Caki2 (cell line): ENCODE results near the gene CLBA1. TPM values are rescaled to one million over a fixed set of nuclear protein-coding genes. Genes with fewer than 3 reads are reported as not detected.
"Not testable (repeated sequence)": the region's sequence is repeated elsewhere in the genome, so short reads cannot be mapped to it uniquely, and the experiment has no call there.

Source experiments
- DNase-seq: peaks from one replicate; pipeline ENCODE4 v3.0.0-alpha.2; 2015; ENCODE audit warnings: low read depth
- in situ Hi-C: cut with HindIII; loops from 2 replicates; pipeline ENCODE4 v1.10.0; 2016; ENCODE audit warnings: low sequenced_read_pairs, low pct_unique_long_range_greater_than_20kb, mixed read lengths
- total RNA-seq: library from RNA; depleted of rRNA; stranded (reverse); fragments of >200 nt; shearing (Covaris generic); gene quantifications from 2 replicates; pipeline ENCODE4 v1.2.3, GENCODE V29; 2014; ENCODE audit warnings: low replicate concordance; rRNA removed

The CLBA1 gene
- 4.2 and 9.7 TPM in 2 replicates for total RNA-seq

- peak; percentile 76 for DNase-seq
- in situ Hi-C loops, result no loop called here
Measured at GRCh38 chr14:104985675-104986486, at the start of gene CLBA1. Gene CLBA1 (plus strand): TSS chr14:104985788. CDS start chr14:104986432, 644 bp downstream.

DNA sequence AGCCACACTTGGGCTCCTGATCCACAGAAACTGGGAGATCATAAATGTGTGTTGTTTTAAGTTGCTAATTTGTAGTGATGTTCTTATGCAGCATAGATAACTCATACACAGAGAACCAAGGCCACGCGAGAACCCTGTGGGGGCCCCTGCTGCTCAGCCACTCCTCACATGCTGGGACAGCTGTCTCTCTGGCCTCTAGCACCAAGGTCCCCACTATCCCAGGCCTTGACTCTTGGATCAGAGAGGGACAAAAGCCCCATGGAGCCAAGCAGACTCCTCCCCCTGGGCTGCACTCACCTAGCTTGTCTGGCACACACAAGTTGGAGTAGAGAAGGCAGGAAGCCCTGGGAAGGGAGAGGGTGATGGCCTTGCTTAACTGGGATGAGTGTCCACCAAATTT lies 49.6 kb upstream of the CLBA1 start:
- no peak for DNase-seq
- in situ Hi-C loops, result no loop called here

GRCh38 chr14:104936361-104937155 lies 49.0 kb upstream of the CLBA1 start:
- in situ Hi-C loops, result no loop called here
- DNase-seq, result no peak

DNA sequence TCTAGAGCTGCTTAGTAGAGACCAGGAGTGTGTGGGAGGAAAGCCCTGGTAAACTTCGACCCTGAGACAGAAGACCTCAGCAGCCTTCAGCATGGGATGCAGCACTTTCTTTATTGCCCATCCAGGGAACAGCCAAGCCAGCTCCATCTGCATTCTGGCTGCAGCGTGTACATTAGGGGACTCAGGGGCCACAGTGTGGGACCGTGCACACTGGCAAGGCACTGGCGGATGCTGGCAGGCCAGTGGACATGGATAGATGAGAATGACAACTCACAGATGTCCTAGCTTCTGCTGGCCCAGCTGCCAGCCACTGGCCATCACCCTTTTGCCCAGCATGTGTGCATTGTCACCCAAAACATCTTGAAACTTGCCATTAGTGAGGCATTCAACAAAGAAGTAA lies 48.4 kb upstream of the CLBA1 start:
- DNase-seq, result no peak
- in situ Hi-C loops, result no loop called here

DNA sequence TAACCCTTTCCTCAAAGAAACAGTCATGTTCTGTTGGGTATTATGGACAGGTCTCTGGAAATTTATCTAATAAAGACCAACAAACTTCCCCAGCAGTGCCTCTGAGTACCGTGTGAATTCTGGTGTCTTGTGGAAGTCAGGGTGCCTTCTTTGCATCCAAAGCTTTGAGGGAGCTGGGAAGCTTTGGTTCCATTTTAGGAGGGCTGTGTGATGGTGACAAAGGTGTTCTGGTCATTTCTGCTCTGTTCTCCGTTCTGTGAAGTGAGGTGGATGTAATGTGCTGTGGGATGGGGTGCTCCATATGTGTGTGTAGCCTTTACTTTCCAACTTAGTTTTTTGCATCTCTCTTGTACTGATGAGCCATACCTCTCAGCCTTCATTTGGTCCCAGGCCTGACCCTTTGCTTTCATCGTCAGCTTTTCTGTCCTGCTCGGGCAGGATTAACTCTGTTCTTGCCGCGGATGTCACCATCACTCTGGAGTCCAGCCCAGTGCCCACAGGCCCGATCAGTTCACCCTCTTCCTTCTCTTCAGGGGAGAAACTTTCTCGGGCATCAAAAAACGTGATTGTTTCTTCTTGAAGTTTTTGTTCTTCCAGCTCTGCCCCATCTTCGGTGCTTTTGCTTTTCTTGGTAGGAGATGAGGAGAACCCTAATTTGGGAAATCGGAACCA lies 47.8 kb upstream of the CLBA1 start:
- DNase-seq, result no peak
- in situ Hi-C loops, result no loop called here

DNA sequence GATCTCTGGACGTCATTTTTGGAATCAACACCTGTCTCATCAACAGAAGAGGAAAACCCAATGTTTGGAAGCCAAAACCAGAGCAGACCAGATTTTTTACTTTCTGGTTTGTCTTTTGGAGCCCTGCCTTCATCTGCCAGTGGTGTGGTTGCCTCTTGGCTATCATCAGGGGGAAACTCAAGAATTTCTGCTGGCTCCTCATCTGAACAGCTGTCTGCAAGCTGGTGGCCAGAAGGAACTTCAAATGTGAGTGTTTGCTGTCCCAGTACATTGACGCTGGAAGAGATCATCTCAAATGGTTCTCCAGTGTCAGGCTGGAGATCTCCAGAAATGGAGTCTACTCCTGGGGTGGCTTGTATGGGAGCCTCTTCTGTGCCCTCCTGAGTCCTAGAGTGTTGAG lies 47.2 kb upstream of the CLBA1 start:
- no peak for DNase-seq
- in situ Hi-C loops, result no loop called here

DNA sequence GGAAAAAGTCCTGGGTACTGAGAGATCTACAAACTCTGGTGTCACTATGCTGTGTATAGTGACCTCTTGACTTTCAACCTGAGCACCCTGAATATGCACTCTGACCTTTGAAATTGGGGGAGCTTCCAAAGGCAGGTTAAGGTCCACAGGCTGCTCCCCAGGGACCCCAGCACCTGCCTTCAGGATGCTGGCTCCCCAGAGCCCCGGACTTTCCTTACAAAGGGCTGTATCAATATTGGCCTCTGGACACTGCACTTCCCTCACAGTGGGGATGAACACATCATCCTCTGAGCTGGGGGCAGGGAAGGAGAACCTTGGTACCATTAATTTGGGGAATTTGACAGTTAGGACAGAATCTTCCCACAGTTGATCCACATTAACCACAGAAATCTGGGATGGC lies 46.6 kb upstream of the CLBA1 start:
- in situ Hi-C loops, result no loop called here
- DNase-seq, result no peak

GRCh38 chr14:104939666-104940410 lies 45.8 kb upstream of the CLBA1 start:
- no peak for DNase-seq
- in situ Hi-C loops, result no loop called here

DNA sequence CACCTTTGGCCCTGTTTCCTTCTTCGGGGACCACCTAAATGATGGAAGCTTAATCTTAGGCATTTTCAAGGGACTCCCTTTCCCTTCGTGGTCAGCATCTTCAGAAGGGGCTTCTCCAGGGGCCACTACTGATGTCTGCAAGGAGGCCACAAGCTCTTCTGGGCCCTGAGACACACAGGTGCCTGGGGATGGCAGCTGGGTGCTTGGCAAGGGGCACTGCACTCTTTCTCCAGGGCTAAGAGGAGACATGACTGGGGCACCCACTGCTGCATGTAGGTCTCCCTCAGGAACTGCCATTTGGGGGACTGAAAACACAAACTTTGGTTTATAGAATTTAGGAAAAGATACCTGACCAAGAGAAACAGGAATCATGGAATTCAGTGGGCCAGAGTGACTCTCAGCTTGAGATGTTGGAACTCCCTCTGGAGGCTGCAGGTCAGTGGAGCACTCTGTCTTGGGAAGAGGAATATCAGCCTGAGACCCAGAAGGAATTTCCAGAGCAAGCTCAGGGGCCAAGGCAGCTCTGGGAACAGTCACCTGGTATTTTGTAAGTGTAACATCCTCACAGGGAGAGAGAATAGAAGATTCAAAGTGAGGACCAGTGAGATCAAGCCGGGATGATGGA lies 45.0 kb upstream of the CLBA1 start:
- in situ Hi-C loops, result no loop called here
- no peak for DNase-seq

DNA sequence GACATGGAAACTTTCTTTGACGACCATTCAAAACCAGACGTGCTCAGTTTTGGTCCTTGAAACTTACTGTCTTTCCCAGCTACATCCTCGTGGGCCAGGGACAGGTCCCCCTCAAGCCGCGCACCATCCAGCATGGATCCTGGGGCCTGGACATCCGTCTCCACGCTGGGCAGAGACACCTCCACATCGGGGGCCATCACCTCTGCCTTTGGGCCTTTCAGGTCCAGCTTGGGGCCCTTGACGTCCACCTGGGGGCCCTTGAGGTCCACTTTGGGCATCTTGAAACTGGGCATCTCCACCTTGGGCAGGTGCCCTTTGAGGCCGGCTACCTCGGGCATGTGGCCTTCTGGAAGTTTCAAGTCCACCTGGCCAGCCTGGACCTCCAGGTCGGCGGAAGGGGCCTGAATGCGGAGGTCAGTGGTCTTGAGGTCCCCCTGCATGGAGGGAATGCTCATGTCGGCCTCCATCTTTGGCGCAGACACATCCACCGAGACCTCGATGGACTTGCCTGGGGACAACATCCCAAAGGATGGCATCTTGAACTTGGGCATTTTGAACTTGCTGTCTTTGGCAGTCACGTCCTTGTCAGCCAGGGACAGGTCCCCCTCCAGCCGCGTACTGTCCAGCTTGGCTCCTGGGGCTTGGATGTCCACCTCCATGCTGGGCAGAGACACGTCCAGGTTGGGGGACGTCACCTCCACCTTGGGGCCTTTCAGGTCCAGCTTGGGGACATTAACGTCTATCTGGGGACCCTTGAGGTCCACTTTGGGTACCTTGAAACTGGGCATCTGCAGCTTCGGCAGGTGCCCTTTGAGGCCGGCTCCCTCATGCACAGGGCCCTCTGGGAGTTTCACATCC lies 43.9 kb upstream of the CLBA1 start:
- no peak for DNase-seq

GRCh38 chr14:104942586-104942985 lies 43.0 kb upstream of the CLBA1 start:
- in situ Hi-C loops, result no loop called here
- DNase-seq, result no peak

More for the DNA sequence above, 43.9 kb upstream of the CLBA1 start:
- in situ Hi-C loops, result no loop called here

DNA sequence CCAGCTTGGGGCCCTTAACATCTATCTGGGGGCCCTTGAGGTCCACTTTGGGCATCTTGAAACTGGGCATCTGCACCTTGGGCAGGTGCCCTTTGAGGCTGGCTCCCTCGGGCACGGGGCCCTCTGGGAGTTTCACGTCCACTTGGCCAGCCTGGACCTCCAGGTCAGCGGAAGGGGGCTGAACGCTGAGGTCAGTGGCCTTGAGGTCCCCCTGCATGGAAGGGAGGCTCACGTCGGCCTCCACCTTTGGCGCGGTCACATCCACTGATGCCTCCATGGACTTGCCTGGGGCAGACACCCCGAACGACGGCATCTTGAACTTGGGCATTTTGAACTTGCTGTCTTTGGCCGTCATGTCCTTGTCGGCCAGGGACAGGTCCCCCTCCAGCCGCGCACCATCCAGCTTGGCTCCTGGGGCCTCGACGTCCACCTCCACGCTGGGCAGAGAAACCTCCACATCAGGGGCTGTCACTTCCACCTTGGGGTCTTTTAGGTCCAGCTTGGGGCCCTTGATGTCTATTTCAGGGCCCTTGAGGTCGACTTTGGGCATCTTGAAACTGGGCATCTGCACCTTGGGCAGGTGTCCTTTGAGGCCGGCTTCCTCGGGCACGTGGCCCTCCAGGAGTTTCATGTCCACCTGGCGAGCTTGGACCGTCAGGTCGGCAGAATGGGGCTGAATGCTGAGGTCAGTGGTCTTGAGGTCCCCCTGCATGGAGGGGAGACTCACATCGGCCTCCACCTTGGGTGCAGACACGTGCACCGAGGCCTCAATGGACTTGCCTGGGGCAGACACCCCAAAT lies 42.2 kb upstream of the CLBA1 start:
- DNase-seq, in situ Hi-C loops: not testable (repeated sequence)

- DNase-seq, in situ Hi-C loops: not testable (repeated sequence)
Measured at GRCh38 chr14:104944016-104944308, 41.6 kb upstream of the CLBA1 start.

- DNase-seq, in situ Hi-C loops: not testable (repeated sequence)
Measured at GRCh38 chr14:104944436-104945205, 41.0 kb upstream of the CLBA1 start.

DNA sequence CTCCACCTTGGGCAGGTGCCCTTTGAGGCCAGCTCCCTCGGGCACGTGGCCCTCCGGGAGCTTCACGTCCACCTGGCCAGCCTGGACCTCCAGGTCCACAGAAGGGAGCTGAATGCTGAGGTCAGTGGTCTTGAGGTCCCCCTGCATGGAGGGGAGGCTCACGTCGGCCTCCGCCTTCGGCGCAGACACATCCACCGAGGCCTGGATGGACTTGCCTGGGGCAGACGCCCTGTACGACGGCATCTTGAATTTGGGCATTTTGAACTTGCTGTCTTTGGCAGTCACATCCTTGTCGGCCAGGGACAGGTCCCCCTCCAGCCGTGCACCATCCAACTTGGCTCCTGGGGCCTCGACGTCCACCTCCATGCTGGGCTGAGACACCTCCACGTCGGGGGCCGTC lies 40.3 kb upstream of the CLBA1 start:
- DNase-seq, in situ Hi-C loops: not testable (repeated sequence)
